DND-41 (cell line): ENCODE measurements around the gene SPEF1.

Source experiments
- ATAC-seq: fragments of 200-7000 bp; cut with Tn5 transposase; 3 replicates; pipeline ENCODE4 v1.9.1; 2021; ENCODE audit warnings: low read depth; ENCODE audit not compliant: insufficient read depth
- DNase-seq: peaks from one replicate; pipeline ENCODE4 v3.0.0-alpha.2; 2020
- H2AFZ ChIP-seq: 2 replicates; pipeline ENCODE4 v1.6.0; 2012; ENCODE audit warnings: low read depth, low read length
- H3K27ac ChIP-seq: 2 replicates; pipeline ENCODE4 v1.5.1; 2012; ENCODE audit warnings: low read length, inconsistent platforms
- H3K27me3 ChIP-seq: fragments of 200-600 bp; sonication (generic); 2 replicates; pipeline ENCODE4 v1.6.0; 2012; ENCODE audit warnings: low read length, mild to moderate bottlenecking, inconsistent platforms; ENCODE audit not compliant: insufficient read depth, poor library complexity
- H3K36me3 ChIP-seq: 2 replicates; pipeline ENCODE4 v1.5.1; 2012; ENCODE audit warnings: low read length, inconsistent platforms; ENCODE audit not compliant: insufficient read depth
- H3K4me1 ChIP-seq: 2 replicates; pipeline ENCODE4 v1.5.1; 2012; ENCODE audit warnings: mild to moderate bottlenecking, low read length; ENCODE audit not compliant: insufficient read depth
- H3K4me2 ChIP-seq: 2 replicates; pipeline ENCODE4 v1.6.0; 2012; ENCODE audit warnings: mild to moderate bottlenecking, moderate library complexity, low read length, inconsistent platforms; ENCODE audit not compliant: insufficient read depth
- H3K4me3 ChIP-seq, 2 experiments: fragments of 200-600 bp in 1 of 2; shearing (Covaris generic) in 1 of 2; 2 replicates each; pipeline ENCODE4 v1.5.1; 2012 to 2016; ENCODE audit warnings: inconsistent platforms in 2 of 2, low read length in 2 of 2, mild to moderate bottlenecking in 2 of 2, low read depth in 1 of 2, moderate library complexity in 1 of 2
- H3K79me2 ChIP-seq: 2 replicates; pipeline ENCODE4 v1.6.0; 2012; ENCODE audit warnings: low read length, inconsistent platforms; ENCODE audit not compliant: insufficient read depth
- H3K9ac ChIP-seq: 2 replicates; pipeline ENCODE4 v1.6.0; 2012; ENCODE audit warnings: low read depth, mild to moderate bottlenecking, inconsistent platforms, low read length, moderate library complexity
- H3K9me3 ChIP-seq: 2 replicates; pipeline ENCODE4 v1.5.1; 2012; ENCODE audit warnings: low read length, moderate library complexity, mild to moderate bottlenecking, inconsistent platforms; ENCODE audit not compliant: insufficient read depth, severe bottlenecking
- H4K20me1 ChIP-seq: 2 replicates; pipeline ENCODE4 v1.6.0; 2012; ENCODE audit warnings: low read length; ENCODE audit not compliant: insufficient read depth
- CTCF ChIP-seq: IDR thresholded peaks from 2 replicates; pipeline ENCODE4 v1.5.1; 2012; ENCODE audit warnings: borderline replicate concordance, low read length, moderate library complexity, mild to moderate bottlenecking; ENCODE audit not compliant: poor library complexity, severe bottlenecking; ENCODE audit errors: extremely low read depth
- EZH2 ChIP-seq: IDR thresholded peaks from 3 replicates; pipeline ENCODE4 v1.6.1; 2012; ENCODE audit warnings: borderline replicate concordance, low read depth, mild to moderate bottlenecking, moderate library complexity, low read length, inconsistent platforms; ENCODE audit not compliant: severe bottlenecking

SPEF1 gene

DNA sequence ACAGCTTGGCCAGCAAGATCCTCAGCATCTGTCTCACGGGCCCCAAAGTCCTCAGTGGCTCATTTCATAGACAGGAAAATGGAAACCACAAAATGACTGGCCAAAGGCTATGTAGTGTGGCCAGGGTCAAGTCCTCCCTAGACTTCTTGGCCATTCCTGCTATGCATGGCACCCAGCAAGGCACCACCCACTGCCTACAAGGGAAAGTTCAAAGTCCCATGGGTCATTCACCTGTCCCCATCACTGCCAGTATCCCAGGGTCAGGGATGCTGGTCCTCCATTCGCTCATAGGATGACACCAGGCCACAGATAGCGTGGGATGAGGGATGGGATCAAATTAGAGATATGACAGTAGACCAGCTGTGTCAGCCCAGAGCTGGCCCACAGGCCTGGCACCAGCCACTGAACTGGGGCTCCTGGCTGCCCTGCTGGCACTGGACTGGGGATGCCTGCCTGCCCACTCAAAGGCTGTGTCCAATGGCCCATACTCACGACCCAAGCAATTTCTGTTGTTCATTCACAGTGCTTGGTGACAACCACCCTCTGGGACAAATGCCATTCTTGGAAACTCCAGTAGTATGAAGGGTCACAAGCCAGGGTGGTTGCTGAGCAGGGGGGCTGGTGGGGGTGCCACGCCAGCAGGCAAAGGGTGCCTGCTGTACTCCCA lies 25.3 kb downstream of the SPEF1 start:
- Histone ChIP-seq H3K4me2 (no peak overlapping the region), H3K36me3 (peaks cover 50% of the 10 kb centered on the region), H3K9ac (no peak overlapping the region), H2AFZ (no peak overlapping the region), H4K20me1 (peaks cover 21% of the 10 kb centered on the region; the same call in 1 of the 2 replicates), H3K4me3 (no peak overlapping the region), H3K27me3 (no peaks in the 10 kb centered on the region), H3K9me3 (no peaks in the 10 kb centered on the region), H3K4me1 (no peaks in the 10 kb centered on the region), H3K27ac (no peak overlapping the region), H3K79me2 (peaks cover 14% of the 10 kb centered on the region; the same call in 1 of the 2 replicates)
- no peak for ATAC-seq
- no peak for TF ChIP-seq EZH2
- TF ChIP-seq CTCF, result no peak
- DNase-seq, result no peak

DNA sequence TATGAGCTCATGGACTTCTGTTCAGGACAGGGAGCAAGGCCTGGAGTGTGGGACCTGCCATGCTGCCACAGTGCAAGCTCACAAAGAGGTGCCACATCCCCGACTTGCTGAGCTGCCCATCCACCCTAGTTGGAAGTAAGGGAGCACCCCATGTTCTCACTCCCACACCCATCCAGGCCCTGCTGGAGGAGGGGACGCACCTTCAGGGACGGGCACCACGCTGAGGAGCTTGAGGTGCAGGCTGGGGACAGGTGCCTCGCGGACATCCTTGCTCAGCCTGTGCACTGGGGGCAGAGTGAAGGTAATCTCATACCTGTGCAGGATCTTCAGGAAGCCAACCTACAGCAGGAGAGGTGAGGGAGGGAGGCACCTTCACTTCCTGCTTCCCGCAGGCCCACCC lies 26.0 kb downstream of the SPEF1 start:
- H3K27ac ChIP-seq, result no peak overlapping the region
- no peaks in the 10 kb centered on the region for H3K4me1 ChIP-seq
- DNase-seq (no peak), ATAC-seq (no peak)
- H2AFZ ChIP-seq, result no peak overlapping the region
- no peak overlapping the region for H3K4me2 ChIP-seq
- H3K9ac ChIP-seq, result no peak overlapping the region
- H3K9me3 ChIP-seq, result no peaks in the 10 kb centered on the region
- peaks cover 19% of the 10 kb centered on the region; the same call in 1 of the 2 replicates for H4K20me1 ChIP-seq
- TF ChIP-seq EZH2, result no peak
- TF ChIP-seq CTCF, result no peak
- peaks cover 8% of the 10 kb centered on the region; the same call in 1 of the 2 replicates for H3K79me2 ChIP-seq
- H3K36me3 ChIP-seq, result peaks cover 56% of the 10 kb centered on the region
- H3K4me3 ChIP-seq, result no peak overlapping the region
- no peaks in the 10 kb centered on the region for H3K27me3 ChIP-seq

GRCh38 chr20:3754276-3754630 lies 27.0 kb downstream of the SPEF1 start:
- Histone ChIP-seq H2AFZ (no peak overlapping the region), H3K79me2 (no peaks in the 10 kb centered on the region), H3K9ac (no peak overlapping the region), H3K4me2 (no peak overlapping the region), H3K9me3 (no peaks in the 10 kb centered on the region), H3K4me3 (no peak overlapping the region), H3K36me3 (peaks cover 48% of the 10 kb centered on the region), H3K27me3 (no peaks in the 10 kb centered on the region), H3K4me1 (no peaks in the 10 kb centered on the region), H4K20me1 (0 out of 2 replicates have a peak, but pooled peaks cover 9% of the 10 kb centered on the region), H3K27ac (no peak overlapping the region)
- DNase-seq (no peak), ATAC-seq (no peak)
- TF ChIP-seq EZH2, result no peak
- no peak for TF ChIP-seq CTCF
